GM23338 (cell line): ENCODE measurements around the gene SND1. TPM values are rescaled to one million over a fixed set of nuclear protein-coding genes. Genes with fewer than 3 reads are reported as not detected.
A peak's percentile ranks its signal among the peaks of the same experiment; 100 is the strongest.

Experiments
- ATAC-seq: fragments of 200-7000 bp; cut with Tn5 transposase; 3 replicates; pipeline ENCODE4 v1.9.1; 2020
- DNase-seq: peaks from one replicate; pipeline ENCODE4 v3.0.0-alpha.2; 2015; ENCODE audit warnings: low spot score
- H2AFZ ChIP-seq: fragments of 200-600 bp; sonication (generic); 2 replicates; pipeline ENCODE4 v1.8.0; 2016; ENCODE audit warnings: antibody characterized with exemption, mild to moderate bottlenecking, moderate library complexity
- H3F3A ChIP-seq: fragments of 200-600 bp; sonication (generic); replicated peaks from 2 replicates; pipeline ENCODE4 v1.8.0; 2017; ENCODE audit warnings: antibody characterized with exemption, mixed run types, low read depth
- H3K27ac ChIP-seq: fragments of 200-600 bp; sonication (generic); 2 replicates; pipeline ENCODE4 v1.6.1; 2016; ENCODE audit warnings: low read depth
- H3K27me3 ChIP-seq: fragments of 200-600 bp; sonication (generic); 2 replicates; pipeline ENCODE4 v1.8.0; 2016; ENCODE audit warnings: mild to moderate bottlenecking, mixed run types, moderate library complexity; ENCODE audit not compliant: insufficient read depth
- H3K36me3 ChIP-seq: fragments of 200-600 bp; sonication (generic); 2 replicates; pipeline ENCODE4 v1.8.0; 2016; ENCODE audit warnings: mild to moderate bottlenecking; ENCODE audit not compliant: insufficient read depth
- H3K4me1 ChIP-seq: fragments of 200-600 bp; sonication (generic); 2 replicates; pipeline ENCODE4 v1.8.0; 2016; ENCODE audit warnings: mild to moderate bottlenecking, moderate library complexity; ENCODE audit not compliant: insufficient read depth
- H3K4me2 ChIP-seq: fragments of 200-600 bp; sonication (generic); 2 replicates; pipeline ENCODE4 v1.7.1; 2017; ENCODE audit warnings: mixed run types
- H3K4me3 ChIP-seq: fragments of 200-600 bp; sonication (generic); 2 replicates; pipeline ENCODE4 v1.6.1; 2016; ENCODE audit warnings: mixed run types
- H3K79me2 ChIP-seq: fragments of 200-600 bp; sonication (generic); replicated peaks from 2 replicates; pipeline ENCODE4 v1.8.0; 2017; ENCODE audit warnings: mild to moderate bottlenecking; ENCODE audit not compliant: insufficient read depth
- H3K9me2 ChIP-seq: fragments of 200-600 bp; sonication (generic); 2 replicates; pipeline ENCODE4 v1.8.0; 2017; ENCODE audit not compliant: insufficient read depth
- H4K20me1 ChIP-seq: fragments of 200-600 bp; sonication (generic); replicated peaks from 2 replicates; pipeline ENCODE4 v1.8.0; 2017; ENCODE audit warnings: mild to moderate bottlenecking; ENCODE audit not compliant: insufficient read depth
- H3K27ac Mint-ChIP-seq: 2 replicates; pipeline ENCODE4 v1.8.0; 2020; ENCODE audit warnings: inconsistent platforms, mild to moderate bottlenecking, moderate library complexity, mixed read lengths
- H3K27me3 Mint-ChIP-seq: 3 replicates; pipeline ENCODE4 v1.8.0; 2022; ENCODE audit warnings: low read depth, mild to moderate bottlenecking, moderate library complexity, mixed read lengths, inconsistent platforms; ENCODE audit not compliant: insufficient read depth, poor library complexity
- H3K36me3 Mint-ChIP-seq: 3 replicates; pipeline ENCODE4 v1.8.0; 2021; ENCODE audit warnings: low read depth, mild to moderate bottlenecking, inconsistent platforms, moderate library complexity, mixed read lengths
- H3K4me1 Mint-ChIP-seq: 3 replicates; pipeline ENCODE4 v1.8.0; 2020; ENCODE audit warnings: mild to moderate bottlenecking, inconsistent platforms, mixed read lengths
- H3K4me3 Mint-ChIP-seq: 3 replicates; pipeline ENCODE4 v1.8.0; 2021; ENCODE audit warnings: moderate library complexity, mild to moderate bottlenecking, inconsistent platforms, mixed read lengths
- H3K9me3 Mint-ChIP-seq: 3 replicates; pipeline ENCODE4 v1.8.0; 2020; ENCODE audit warnings: moderate library complexity, mild to moderate bottlenecking, inconsistent platforms, mixed read lengths
- CREB1 ChIP-seq: fragments of 250-450 bp; sonication (Bioruptor Pico); IDR thresholded peaks from 2 replicates; pipeline ENCODE4 v1.5.0; 2020; ENCODE audit warnings: low read depth, mild to moderate bottlenecking, moderate library complexity
- CTCF ChIP-seq, 2 experiments: fragments of 200-600 bp in 1 of 2; sonication (generic) in 1 of 2; conservative IDR thresholded peaks; 2 replicates each; pipeline versions ENCODE4 v1.5.1 to v1.6.1; 2016 to 2017; ENCODE audit warnings: antibody characterized with exemption in 2 of 2, low read depth in 2 of 2, mild to moderate bottlenecking in 2 of 2, moderate library complexity in 1 of 2
- ETS1 ChIP-seq: IDR thresholded peaks from 2 replicates; pipeline ENCODE4 v1.6.1; 2016; ENCODE audit warnings: antibody characterized with exemption
- EZH2 ChIP-seq: fragments of 200-600 bp; sonication (generic); IDR thresholded peaks from one replicate; pipeline ENCODE4 v1.8.0; 2017; ENCODE audit warnings: antibody characterized with exemption, mild to moderate bottlenecking, low read depth; ENCODE audit not compliant: unreplicated experiment
- EZH2phosphoT487 ChIP-seq: fragments of 200-600 bp; sonication (generic); IDR thresholded peaks from one replicate; pipeline ENCODE4 v1.8.1; 2018; ENCODE audit warnings: antibody characterized with exemption; ENCODE audit not compliant: unreplicated experiment
- JUNB ChIP-seq: IDR thresholded peaks from one replicate; pipeline ENCODE4 v1.6.1; 2016; ENCODE audit warnings: antibody characterized with exemption; ENCODE audit not compliant: unreplicated experiment
- NANOG ChIP-seq: IDR thresholded peaks from 2 replicates; pipeline ENCODE4 v1.6.1; 2016; ENCODE audit warnings: antibody characterized with exemption, borderline replicate concordance
- POLR2AphosphoS5 ChIP-seq: IDR thresholded peaks from 2 replicates; pipeline ENCODE4 v1.6.1; 2016; ENCODE audit warnings: antibody characterized with exemption, low read depth
- REST ChIP-seq: IDR thresholded peaks from one replicate; pipeline ENCODE4 v1.6.1; 2018; ENCODE audit warnings: antibody characterized with exemption; ENCODE audit not compliant: unreplicated experiment
- STAT1 ChIP-seq: IDR thresholded peaks from one replicate; pipeline ENCODE4 v1.6.1; 2016; ENCODE audit warnings: antibody characterized with exemption; ENCODE audit not compliant: unreplicated experiment
- ZNF114 ChIP-seq: fragments of 250-450 bp; sonication (Bioruptor Pico); IDR thresholded peaks from 2 replicates; pipeline ENCODE4 v1.5.0; 2020; ENCODE audit warnings: mild to moderate bottlenecking, moderate library complexity
- ZNF331 ChIP-seq: fragments of 250-450 bp; sonication (Bioruptor Pico); IDR thresholded peaks from 2 replicates; pipeline ENCODE4 v1.5.0; 2020; ENCODE audit warnings: low read depth, mild to moderate bottlenecking, moderate library complexity
- ZNF462 ChIP-seq: fragments of 250-450 bp; sonication (Bioruptor Pico); IDR thresholded peaks from 2 replicates; pipeline ENCODE4 v1.5.0; 2020; ENCODE audit warnings: mild to moderate bottlenecking, moderate library complexity
- polyA plus RNA-seq: library from polyadenylated mRNA; unstranded; fragments of >200 nt; fragmentation: Nextera tagmentation; extraction: Ambion mirVana; gene quantifications from 2 replicates; pipeline ENCODE4 v1.2.1, GENCODE V29; 2016
- total RNA-seq: library from RNA; depleted of rRNA; stranded (reverse); fragments of >200 nt; shearing (Covaris generic); gene quantifications from 2 replicates; pipeline ENCODE4 v1.2.3, GENCODE V29; 2014

SND1 gene
- total and polyA plus RNA-seq, 2 experiments from 2014 or later, result 107 to 254 TPM

- H2AFZ ChIP-seq, result no peak overlapping the region
- Mint-ChIP-seq H3K36me3 (no peaks in the 10 kb centered on the region; the same call in 2 of the 3 replicates), H3K27me3 (peaks cover 3% of the 10 kb centered on the region), H3K4me3 (no peak overlapping the region), H3K4me1 (peaks cover 53% of the 10 kb centered on the region), H3K9me3 (no peaks in the 10 kb centered on the region), H3K27ac (peak overlapping the region; percentile 0; the same call in 1 of the 2 replicates)
- H3K4me1 ChIP-seq, result peaks cover 87% of the 10 kb centered on the region
- no peak for TF ChIP-seq REST
- TF ChIP-seq ETS1, result no peak
- TF ChIP-seq ZNF114 (CRISPR knock-in tag), result no peak
- no peak for TF ChIP-seq STAT1
- no peak for TF ChIP-seq ZNF331 (CRISPR knock-in tag)
- no peak for TF ChIP-seq EZH2phosphoT487
- no peak for TF ChIP-seq CREB1 (CRISPR knock-in tag)
- no peak for TF ChIP-seq ZNF462 (CRISPR knock-in tag)
- no peak for TF ChIP-seq POLR2AphosphoS5
- TF ChIP-seq CTCF (conservative IDR thresholded peaks at IDR 0.05; ENCODE audit: low read depth in 2 of 2), result no peak
- no peak for TF ChIP-seq NANOG
- no peak for TF ChIP-seq EZH2
- TF ChIP-seq JUNB, result no peak
- H3K79me2 ChIP-seq, result peaks cover 55% of the 10 kb centered on the region
- H3F3A ChIP-seq, result peaks cover 18% of the 10 kb centered on the region
- DNase-seq (no peak), ATAC-seq (no peak)
- H3K27ac ChIP-seq, result peak overlapping the region; percentile 30
- no peak overlapping the region for H3K4me3 ChIP-seq
- H4K20me1 ChIP-seq, result peaks cover 21% of the 10 kb centered on the region
- H3K9me2 ChIP-seq, result no peaks in the 10 kb centered on the region
- no peaks in the 10 kb centered on the region for H3K36me3 ChIP-seq
- H3K27me3 ChIP-seq, result no peaks in the 10 kb centered on the region
- peak overlapping the region; percentile 71 for H3K4me2 ChIP-seq
Observed at GRCh38 chr7:127900141-127900540, 248.1 kb downstream of the SND1 start.
